SJSA1 (cell line): ENCODE data around the gene ANGPT4. TPM values are rescaled to one million over a fixed set of nuclear protein-coding genes. Genes with fewer than 3 reads are reported as not detected.
"Not testable (repeated sequence)": the region's sequence is repeated elsewhere in the genome, so short reads cannot be mapped to it uniquely, and the experiment has no call there.

Source experiments
- DNase-seq, 2 experiments: peaks; one replicate each; pipeline ENCODE4 v3.0.0-alpha.2; 2015 to 2020; ENCODE audit warnings: low spot score in 2 of 2, low read depth in 1 of 2
- H3K27ac ChIP-seq: fragments of 250-450 bp; sonication (Bioruptor Pico); 2 replicates; pipeline ENCODE4 v1.5.1; 2020; ENCODE audit warnings: mild to moderate bottlenecking, moderate library complexity
- H3K27me3 ChIP-seq: fragments of 250-450 bp; sonication (Bioruptor Pico); replicated peaks from 2 replicates; pipeline ENCODE4 v1.5.1; 2020; ENCODE audit warnings: mild to moderate bottlenecking, moderate library complexity
- H3K36me3 ChIP-seq: fragments of 250-450 bp; sonication (Bioruptor Pico); 2 replicates; pipeline ENCODE4 v1.5.1; 2020; ENCODE audit warnings: mild to moderate bottlenecking
- H3K4me1 ChIP-seq: fragments of 250-450 bp; sonication (Bioruptor Pico); replicated peaks from 2 replicates; pipeline ENCODE4 v1.6.1; 2021; ENCODE audit warnings: mild to moderate bottlenecking
- H3K4me3 ChIP-seq: fragments of 250-450 bp; sonication (Bioruptor Pico); 2 replicates; pipeline ENCODE4 v1.5.1; 2020; ENCODE audit warnings: mild to moderate bottlenecking
- H3K9me3 ChIP-seq: fragments of 250-450 bp; sonication (Bioruptor Pico); replicated peaks from 2 replicates; pipeline ENCODE4 v1.5.1; 2020; ENCODE audit warnings: mild to moderate bottlenecking
- total RNA-seq: library from RNA; depleted of rRNA; stranded (reverse); fragments of >200 nt; shearing (Covaris generic); gene quantifications from 2 replicates; pipeline ENCODE4 v1.2.3, GENCODE V29; 2014

Gene ANGPT4
- total RNA-seq, 1 experiment from 2014 or later = not detected

- Histone ChIP-seq H3K27ac (peak overlapping the region; percentile 95), H3K4me3 (peak overlapping the region; percentile 89), H3K9me3 (no peaks in the 10 kb centered on the region), H3K27me3 (no peaks in the 10 kb centered on the region), H3K4me1 (peaks cover 34% of the 10 kb centered on the region), H3K36me3 (peaks cover 10% of the 10 kb centered on the region)
- no peak for DNase-seq
Measured at GRCh38 chr20:834151-834746, 81.9 kb downstream of the ANGPT4 start.

GRCh38 chr20:833450-834150 is 82.5 kb downstream of the ANGPT4 start, which contains the start of gene FAM110A:
TSS of gene FAM110A (plus strand) at chr20:833715. CDS start at chr20:844805, 11,090 bp downstream.
- peak; percentile 95 to 96 for DNase-seq
- H3K4me3 ChIP-seq = peak within 1 kb of the TSS; percentile 89

GRCh38 chr20:833121-833449 is 83.0 kb downstream of the ANGPT4 start:
- Histone ChIP-seq H3K27ac (peak overlapping the region; percentile 95), H3K36me3 (peaks cover 8% of the 10 kb centered on the region; the same call in 1 of the 2 replicates), H3K27me3 (no peaks in the 10 kb centered on the region), H3K4me3 (peak overlapping the region; percentile 89), H3K4me1 (peaks cover 34% of the 10 kb centered on the region), H3K9me3 (no peaks in the 10 kb centered on the region)
- no peak for DNase-seq

More at GRCh38 chr20:833450-834150, 82.5 kb downstream of the ANGPT4 start, which contains the start of gene FAM110A:
- Histone ChIP-seq H3K27me3 (no peaks in the 10 kb centered on the region), H3K9me3 (no peaks in the 10 kb centered on the region), H3K36me3 (peaks cover 8% of the 10 kb centered on the region; the same call in 1 of the 2 replicates), H3K4me1 (peaks cover 34% of the 10 kb centered on the region), H3K27ac (peak within 1 kb of the TSS; percentile 95)

GRCh38 chr20:831956-832355 is 84.2 kb downstream of the ANGPT4 start:
- H3K27ac ChIP-seq = no peak overlapping the region

GRCh38 chr20:831251-831650 is 84.9 kb downstream of the ANGPT4 start:
- peaks cover 21% of the 10 kb centered on the region for H3K4me1 ChIP-seq
- no peak for DNase-seq
- peaks cover 4% of the 10 kb centered on the region; the same call in 1 of the 2 replicates for H3K36me3 ChIP-seq
- H3K27me3 ChIP-seq = no peaks in the 10 kb centered on the region
- H3K4me3 ChIP-seq = no peak overlapping the region
- no peak overlapping the region for H3K27ac ChIP-seq
- H3K9me3 ChIP-seq = no peaks in the 10 kb centered on the region

More at GRCh38 chr20:831956-832355, 84.2 kb downstream of the ANGPT4 start:
- H3K36me3 ChIP-seq = peaks cover 4% of the 10 kb centered on the region; the same call in 1 of the 2 replicates
- H3K9me3 ChIP-seq = no peaks in the 10 kb centered on the region
- H3K4me1 ChIP-seq = peaks cover 28% of the 10 kb centered on the region
- H3K27me3 ChIP-seq = no peaks in the 10 kb centered on the region
- no peak overlapping the region for H3K4me3 ChIP-seq
- DNase-seq = no peak

GRCh38 chr20:830011-830521 is 86.1 kb downstream of the ANGPT4 start:
- Histone ChIP-seq H3K27ac (no peak overlapping the region), H3K36me3 (peaks cover 4% of the 10 kb centered on the region; the same call in 1 of the 2 replicates)

GRCh38 chr20:829551-829950 is 86.6 kb downstream of the ANGPT4 start:
- Histone ChIP-seq H3K36me3 (peaks cover 4% of the 10 kb centered on the region; the same call in 1 of the 2 replicates), H3K4me1 (peaks cover 8% of the 10 kb centered on the region), H3K4me3 (no peak overlapping the region), H3K27me3 (no peaks in the 10 kb centered on the region), H3K27ac (no peak overlapping the region), H3K9me3 (no peaks in the 10 kb centered on the region)
- DNase-seq = no peak

More at GRCh38 chr20:830011-830521, 86.1 kb downstream of the ANGPT4 start:
- H3K4me1 ChIP-seq = peaks cover 12% of the 10 kb centered on the region
- no peaks in the 10 kb centered on the region for H3K27me3 ChIP-seq
- H3K9me3 ChIP-seq = no peaks in the 10 kb centered on the region
- H3K4me3 ChIP-seq = no peak overlapping the region
- DNase-seq = no peak

GRCh38 chr20:828987-829386 is 87.1 kb downstream of the ANGPT4 start:
- Histone ChIP-seq H3K27me3 (no peaks in the 10 kb centered on the region), H3K4me1 (peaks cover 4% of the 10 kb centered on the region), H3K4me3 (no peak overlapping the region), H3K36me3 (peaks cover 4% of the 10 kb centered on the region; the same call in 1 of the 2 replicates), H3K27ac (no peak overlapping the region), H3K9me3 (no peaks in the 10 kb centered on the region)
- DNase-seq = no peak

- H3K9me3 ChIP-seq, H3K4me3 ChIP-seq, H3K36me3 ChIP-seq, H3K27ac ChIP-seq, H3K4me1 ChIP-seq, DNase-seq, H3K27me3 ChIP-seq: not testable (repeated sequence)
Measured at GRCh38 chr20:827981-828380, 88.2 kb downstream of the ANGPT4 start.

- Histone ChIP-seq H3K4me3 (no peak overlapping the region), H3K9me3 (no peaks in the 10 kb centered on the region), H3K27ac (no peak overlapping the region), H3K27me3 (no peaks in the 10 kb centered on the region), H3K36me3 (no peaks in the 10 kb centered on the region), H3K4me1 (no peaks in the 10 kb centered on the region)
- DNase-seq = no peak
Measured at GRCh38 chr20:826695-827323, 89.3 kb downstream of the ANGPT4 start.

- no peaks in the 10 kb centered on the region for H3K27me3 ChIP-seq
- no peak overlapping the region for H3K27ac ChIP-seq
- H3K36me3 ChIP-seq = no peaks in the 10 kb centered on the region
- no peaks in the 10 kb centered on the region for H3K4me1 ChIP-seq
- H3K4me3 ChIP-seq = no peak overlapping the region
- DNase-seq = no peak
- no peaks in the 10 kb centered on the region for H3K9me3 ChIP-seq
Measured at GRCh38 chr20:825710-826421, 90.3 kb downstream of the ANGPT4 start.

GRCh38 chr20:824916-825315 is 91.2 kb downstream of the ANGPT4 start:
- no peak overlapping the region for H3K4me3 ChIP-seq
- no peaks in the 10 kb centered on the region for H3K36me3 ChIP-seq
- DNase-seq = no peak
- no peaks in the 10 kb centered on the region for H3K4me1 ChIP-seq
- no peaks in the 10 kb centered on the region for H3K9me3 ChIP-seq
- no peaks in the 10 kb centered on the region for H3K27me3 ChIP-seq
- no peak overlapping the region for H3K27ac ChIP-seq

- Histone ChIP-seq H3K9me3 (no peaks in the 10 kb centered on the region), H3K36me3 (no peaks in the 10 kb centered on the region), H3K4me3 (no peak overlapping the region), H3K27ac (no peak overlapping the region), H3K27me3 (no peaks in the 10 kb centered on the region), H3K4me1 (no peaks in the 10 kb centered on the region)
- no peak for DNase-seq
Measured at GRCh38 chr20:824490-824889, 91.6 kb downstream of the ANGPT4 start.
